ENCODE data around the gene PFN2.

DNA sequence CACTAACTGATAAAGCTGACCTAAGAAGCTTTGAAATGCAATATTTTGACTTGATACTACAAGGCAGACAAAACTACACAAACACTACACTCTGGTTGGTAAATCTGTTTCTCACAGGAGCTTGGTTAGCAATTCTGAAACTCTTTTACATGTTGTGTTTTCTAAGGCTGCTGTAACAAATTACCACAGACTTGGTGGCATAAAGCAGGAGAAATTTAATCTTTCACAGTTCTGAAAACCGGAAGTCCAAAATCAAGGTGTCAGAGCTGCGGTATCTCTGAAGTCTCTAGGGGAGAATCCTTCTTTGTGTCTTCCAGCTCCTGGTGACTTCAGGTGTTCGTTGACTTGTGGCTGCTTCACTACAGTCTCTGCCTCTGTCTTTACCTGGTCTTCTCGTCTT is 12.9 kb upstream of the PFN2 start:
- no peak for TF ChIP-seq POLR2A (IDR thresholded peaks at IDR 0.05)
- TF ChIP-seq, protein P1, sequence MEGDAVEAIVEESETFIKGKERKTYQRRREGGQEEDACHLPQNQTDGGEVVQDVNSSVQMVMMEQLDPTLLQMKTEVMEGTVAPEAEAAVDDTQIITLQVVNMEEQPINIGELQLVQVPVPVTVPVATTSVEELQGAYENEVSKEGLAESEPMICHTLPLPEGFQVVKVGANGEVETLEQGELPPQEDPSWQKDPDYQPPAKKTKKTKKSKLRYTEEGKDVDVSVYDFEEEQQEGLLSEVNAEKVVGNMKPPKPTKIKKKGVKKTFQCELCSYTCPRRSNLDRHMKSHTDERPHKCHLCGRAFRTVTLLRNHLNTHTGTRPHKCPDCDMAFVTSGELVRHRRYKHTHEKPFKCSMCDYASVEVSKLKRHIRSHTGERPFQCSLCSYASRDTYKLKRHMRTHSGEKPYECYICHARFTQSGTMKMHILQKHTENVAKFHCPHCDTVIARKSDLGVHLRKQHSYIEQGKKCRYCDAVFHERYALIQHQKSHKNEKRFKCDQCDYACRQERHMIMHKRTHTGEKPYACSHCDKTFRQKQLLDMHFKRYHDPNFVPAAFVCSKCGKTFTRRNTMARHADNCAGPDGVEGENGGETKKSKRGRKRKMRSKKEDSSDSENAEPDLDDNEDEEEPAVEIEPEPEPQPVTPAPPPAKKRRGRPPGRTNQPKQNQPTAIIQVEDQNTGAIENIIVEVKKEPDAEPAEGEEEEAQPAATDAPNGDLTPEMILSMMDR (IDR thresholded peaks at IDR 0.05): no peak
